ENCODE data around the gene TIGD7.

Gene TIGD7, protein sequence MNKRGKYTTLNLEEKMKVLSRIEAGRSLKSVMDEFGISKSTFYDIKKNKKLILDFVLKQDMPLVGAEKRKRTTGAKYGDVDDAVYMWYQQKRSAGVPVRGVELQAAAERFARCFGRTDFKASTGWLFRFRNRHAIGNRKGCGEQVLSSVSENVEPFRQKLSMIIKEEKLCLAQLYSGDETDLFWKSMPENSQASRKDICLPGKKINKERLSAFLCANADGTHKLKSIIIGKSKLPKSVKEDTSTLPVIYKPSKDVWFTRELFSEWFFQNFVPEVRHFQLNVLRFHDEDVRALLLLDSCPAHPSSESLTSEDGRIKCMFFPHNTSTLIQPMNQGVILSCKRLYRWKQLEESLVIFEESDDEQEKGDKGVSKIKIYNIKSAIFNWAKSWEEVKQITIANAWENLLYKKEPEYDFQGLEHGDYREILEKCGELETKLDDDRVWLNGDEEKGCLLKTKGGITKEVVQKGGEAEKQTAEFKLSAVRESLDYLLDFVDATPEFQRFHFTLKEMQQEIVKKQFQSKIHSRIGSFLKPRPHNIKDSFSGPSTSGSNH

DNA sequence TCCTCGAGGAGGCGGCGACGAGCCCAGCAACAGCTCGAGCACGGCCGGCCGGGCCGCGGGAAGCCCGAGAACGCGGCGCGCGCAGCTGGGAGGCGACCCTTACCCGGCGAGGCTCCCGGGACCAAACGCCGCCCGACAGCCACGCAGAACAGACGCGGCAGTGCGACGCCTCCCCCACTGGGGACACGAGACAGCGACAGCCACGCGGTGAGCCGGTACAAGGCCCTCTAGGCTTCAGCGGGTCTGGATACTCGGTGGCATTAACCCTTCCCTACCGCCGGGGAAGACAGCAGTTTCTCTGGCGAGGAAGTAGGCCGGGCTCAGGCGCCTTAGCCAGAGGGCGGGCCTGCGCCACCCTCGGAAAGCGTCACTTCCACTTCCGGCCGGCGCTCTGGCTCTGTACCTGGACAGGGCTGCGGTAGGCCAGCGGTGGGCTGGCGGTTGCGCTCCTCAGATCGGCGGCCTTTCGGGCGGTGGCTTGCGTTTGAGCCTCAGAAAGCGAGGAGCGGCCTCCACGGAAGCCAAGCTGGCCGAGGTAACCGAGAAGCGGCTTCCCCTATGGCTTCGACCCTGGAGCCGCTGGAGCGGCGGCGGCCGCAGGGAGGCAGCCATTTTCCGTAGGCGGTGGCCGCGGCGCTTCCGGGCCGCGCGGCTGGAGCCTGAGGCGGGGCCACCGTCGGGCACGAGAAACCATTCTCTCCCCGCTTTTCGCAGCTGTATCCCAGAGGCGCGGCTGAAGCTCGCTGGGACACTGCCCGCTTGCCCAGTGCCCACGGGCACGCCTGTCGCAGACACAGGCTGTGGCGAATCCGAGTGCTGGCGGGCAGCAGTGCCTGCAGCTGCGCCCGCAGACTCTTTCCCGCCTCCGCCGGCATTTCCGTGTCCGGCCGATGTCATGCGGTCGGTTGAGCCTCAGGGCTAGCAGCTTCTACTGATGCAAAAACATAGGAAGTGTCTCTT lies at the start of gene TIGD7, which contains the start of gene ZNF75A:
Gene TIGD7, minus strand, starts transcription at position 322 of the 960 bp plus-strand sequence. CDS start 4,816 bp downstream, outside the sequence.
Gene ZNF75A, plus strand, starts transcription at position 389 of the 960 bp plus-strand sequence. CDS start 2,932 bp downstream, outside the sequence.
- DNase-seq (ENCODE audit: low read depth), result peak; percentile 90
- TF ChIP-seq, protein P1, sequence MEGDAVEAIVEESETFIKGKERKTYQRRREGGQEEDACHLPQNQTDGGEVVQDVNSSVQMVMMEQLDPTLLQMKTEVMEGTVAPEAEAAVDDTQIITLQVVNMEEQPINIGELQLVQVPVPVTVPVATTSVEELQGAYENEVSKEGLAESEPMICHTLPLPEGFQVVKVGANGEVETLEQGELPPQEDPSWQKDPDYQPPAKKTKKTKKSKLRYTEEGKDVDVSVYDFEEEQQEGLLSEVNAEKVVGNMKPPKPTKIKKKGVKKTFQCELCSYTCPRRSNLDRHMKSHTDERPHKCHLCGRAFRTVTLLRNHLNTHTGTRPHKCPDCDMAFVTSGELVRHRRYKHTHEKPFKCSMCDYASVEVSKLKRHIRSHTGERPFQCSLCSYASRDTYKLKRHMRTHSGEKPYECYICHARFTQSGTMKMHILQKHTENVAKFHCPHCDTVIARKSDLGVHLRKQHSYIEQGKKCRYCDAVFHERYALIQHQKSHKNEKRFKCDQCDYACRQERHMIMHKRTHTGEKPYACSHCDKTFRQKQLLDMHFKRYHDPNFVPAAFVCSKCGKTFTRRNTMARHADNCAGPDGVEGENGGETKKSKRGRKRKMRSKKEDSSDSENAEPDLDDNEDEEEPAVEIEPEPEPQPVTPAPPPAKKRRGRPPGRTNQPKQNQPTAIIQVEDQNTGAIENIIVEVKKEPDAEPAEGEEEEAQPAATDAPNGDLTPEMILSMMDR (conservative IDR thresholded peaks at IDR 0.05; ENCODE audit: low read length), result 0 out of 2 replicates have a peak, but pooled peaks have one; percentile 1
- H3K4me3 ChIP-seq (ENCODE audit: low read length), result peak within 1 kb of the TSS; percentile 90

DNA sequence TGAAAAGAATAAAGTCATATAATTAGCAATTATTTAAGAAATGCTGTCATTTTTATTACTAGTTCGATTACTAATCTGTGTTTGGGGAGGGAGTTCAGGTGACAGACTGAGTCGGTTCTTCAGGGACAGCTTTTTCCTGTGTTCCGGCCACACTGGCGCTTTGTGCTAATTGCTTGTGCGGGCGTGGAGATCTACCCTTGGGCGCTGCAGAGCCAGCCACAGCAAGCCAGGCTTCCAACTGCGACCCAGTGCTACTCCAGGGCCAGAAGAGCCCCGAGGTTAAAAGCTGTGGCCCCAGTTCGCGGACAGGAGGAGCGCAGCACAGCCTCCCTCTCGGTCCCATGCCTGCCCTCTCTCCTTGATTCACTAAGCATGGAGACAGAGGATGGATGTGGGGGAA lies 43.9 kb upstream of the TIGD7 start:
- TF ChIP-seq, protein P1 (conservative IDR thresholded peaks at IDR 0.05; ENCODE audit: low read length), result no peak
- DNase-seq (ENCODE audit: low read depth), result no peak
- H3K4me3 ChIP-seq (ENCODE audit: low read length), result no peak overlapping the region

DNA sequence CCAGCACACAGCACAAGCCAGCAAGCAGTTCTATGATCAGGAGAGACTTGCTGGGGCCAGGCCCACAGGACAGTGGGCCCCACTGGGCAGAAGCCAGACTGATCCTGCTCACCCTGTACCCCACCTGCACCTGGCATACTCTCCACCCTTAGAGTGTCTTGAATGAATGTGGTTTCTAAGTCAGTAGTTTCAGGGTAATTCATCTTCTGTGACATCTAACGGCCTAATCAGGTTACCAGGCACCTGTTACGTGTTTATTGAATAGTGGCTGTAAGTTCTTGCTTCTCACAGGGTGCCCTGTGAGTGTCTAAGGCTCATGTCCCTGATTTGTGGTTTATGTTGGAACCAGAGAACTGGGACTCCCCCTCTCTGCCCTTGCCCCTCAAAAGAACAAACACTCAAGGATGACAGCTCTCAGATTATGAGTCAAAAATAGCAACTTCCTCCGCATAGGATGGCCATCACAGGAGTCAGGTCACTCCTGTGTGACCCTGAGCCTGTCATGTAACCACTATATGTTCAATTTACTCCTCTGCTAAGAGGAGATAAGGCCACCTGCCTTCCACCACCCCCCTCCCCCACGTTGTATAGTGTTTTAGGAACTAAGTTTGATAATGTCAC lies 43.4 kb upstream of the TIGD7 start:
- TF ChIP-seq, protein P1 (conservative IDR thresholded peaks at IDR 0.05; ENCODE audit: low read length), result no peak
- H3K4me3 ChIP-seq (ENCODE audit: low read length), result no peak overlapping the region
- DNase-seq (ENCODE audit: low read depth), result no peak

DNA sequence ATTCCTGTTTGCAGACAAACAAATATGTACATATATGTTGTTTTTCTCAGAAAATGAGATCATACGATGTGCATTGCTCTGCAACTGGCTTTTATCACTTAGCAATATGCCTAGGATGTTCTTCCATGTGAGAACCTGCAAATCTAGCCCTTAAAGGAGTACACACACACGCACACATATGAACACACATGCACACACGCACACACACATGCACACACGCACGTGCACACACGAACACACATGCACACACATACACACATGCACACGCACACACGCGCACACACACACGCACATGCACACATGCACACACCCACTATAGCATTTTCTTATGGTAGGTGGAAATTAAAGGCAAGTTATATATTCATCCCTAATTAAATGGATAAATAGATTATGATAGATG lies 42.4 kb upstream of the TIGD7 start:
- no peak for DNase-seq (ENCODE audit: low read depth)
- TF ChIP-seq, protein P1 (conservative IDR thresholded peaks at IDR 0.05; ENCODE audit: low read length), result no peak
- H3K4me3 ChIP-seq (ENCODE audit: low read length), result no peak overlapping the region

DNA sequence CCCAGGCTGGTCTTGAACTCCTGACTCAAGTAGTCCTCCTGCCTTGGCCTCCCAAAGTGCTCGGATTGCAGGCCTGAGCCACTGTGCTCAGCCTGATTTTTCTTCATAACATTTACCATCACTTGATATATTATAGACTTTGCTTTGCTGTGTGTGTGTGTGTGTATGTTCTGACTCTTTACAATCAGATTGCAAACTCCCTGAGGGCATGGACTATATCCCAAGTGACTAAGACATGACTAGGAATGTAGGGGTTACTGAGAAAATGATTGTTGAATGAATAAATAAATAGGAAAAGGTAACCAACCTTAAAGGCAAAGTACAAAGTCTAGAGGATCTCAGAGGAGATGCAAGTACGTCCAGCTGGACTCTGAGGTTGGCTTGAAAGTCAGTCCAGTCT lies 40.8 kb upstream of the TIGD7 start:
- H3K4me3 ChIP-seq (ENCODE audit: low read length), result no peak overlapping the region
- TF ChIP-seq, protein P1 (conservative IDR thresholded peaks at IDR 0.05; ENCODE audit: low read length), result no peak
- DNase-seq (ENCODE audit: low read depth), result no peak

DNA sequence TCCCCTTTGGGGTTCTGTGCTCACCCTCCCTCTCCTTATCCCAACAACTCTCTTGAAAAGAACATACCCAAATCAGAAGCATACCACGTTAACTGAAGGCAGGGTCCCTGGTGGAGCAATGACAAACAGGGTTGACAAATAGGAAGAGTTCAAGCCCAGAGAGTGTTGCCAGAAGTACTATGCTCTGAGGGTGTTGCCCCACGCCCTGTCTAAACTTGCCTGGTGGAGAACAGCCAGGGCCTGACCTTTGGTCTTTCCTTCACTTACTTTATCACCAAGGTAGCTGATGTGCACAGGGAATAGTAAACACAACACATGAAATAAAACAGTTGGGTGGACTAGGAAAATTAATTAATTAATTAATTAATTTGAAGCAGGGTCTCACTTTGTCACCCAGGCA lies 23.4 kb upstream of the TIGD7 start:
- no peak overlapping the region for H3K4me3 ChIP-seq (ENCODE audit: low read length)
- DNase-seq (ENCODE audit: low read depth), result no peak

More for the DNA sequence above, 23.4 kb upstream of the TIGD7 start:
- TF ChIP-seq, protein P1 (conservative IDR thresholded peaks at IDR 0.05; ENCODE audit: low read length), result no peak

Measured in AG10803 (cell line).